CD14-positive monocyte (primary cell): Measurements from ENCODE around the gene MED13L. TPM values are rescaled to one million over a fixed set of nuclear protein-coding genes. Genes with fewer than 3 reads are reported as not detected.

Source experiments
- DNase-seq, 3 donors: peaks; one replicate each; pipeline ENCODE4 v3.0.0-alpha.2; 2011 to 2022
- H2AFZ ChIP-seq: 2 replicates; pipeline ENCODE4 v1.6.0; 2012; ENCODE audit warnings: mild to moderate bottlenecking, low read depth, low read length, inconsistent platforms; ENCODE audit not compliant: insufficient read depth, poor library complexity, severe bottlenecking
- H3K27ac ChIP-seq, 2 donors: 1 replicate in 1 of 2; 2 replicates in 1 of 2; pipeline ENCODE4 v1.5.1; 2012 to 2013; ENCODE audit warnings: low read length in 2 of 2, control low read depth in 1 of 2, inconsistent platforms in 1 of 2, low read depth in 1 of 2, mild to moderate bottlenecking in 1 of 2
- H3K27me3 ChIP-seq, 2 donors: one replicate each; pipeline versions ENCODE4 v1.6.0 to v1.6.1; 2011 to 2013; ENCODE audit warnings: low read length in 2 of 2; ENCODE audit not compliant: control insufficient read depth in 2 of 2, insufficient read depth in 2 of 2
- H3K36me3 ChIP-seq, 2 donors: replicated peaks in 1 of 2; 1 replicate in 1 of 2; 2 replicates in 1 of 2; pipeline versions ENCODE4 v1.5.1 to v1.6.1; 2012 to 2013; ENCODE audit warnings: low read length in 2 of 2, control low read depth in 1 of 2, inconsistent platforms in 1 of 2, mild to moderate bottlenecking in 1 of 2; ENCODE audit not compliant: insufficient read depth in 2 of 2, control insufficient read depth in 1 of 2
- H3K4me1 ChIP-seq, 2 donors: 1 replicate in 1 of 2; 2 replicates in 1 of 2; pipeline versions ENCODE4 v1.5.1 to v1.6.1; 2012 to 2013; ENCODE audit warnings: low read length in 2 of 2, control low read depth in 1 of 2, inconsistent platforms in 1 of 2, mild to moderate bottlenecking in 1 of 2, moderate library complexity in 1 of 2; ENCODE audit not compliant: insufficient read depth in 2 of 2, control insufficient read depth in 1 of 2
- H3K4me2 ChIP-seq: replicated peaks from 2 replicates; pipeline ENCODE3; 2012; ENCODE audit warnings: low read length, moderate library complexity, mild to moderate bottlenecking; ENCODE audit not compliant: poor library complexity, severe bottlenecking; ENCODE audit errors: extremely low read depth
- H3K4me3 ChIP-seq, 3 experiments: fragments of 200-600 bp in 1 of 3; sonication (generic) in 1 of 3; replicated peaks in 1 of 3; 1 replicate in 2 of 3; 2 replicates in 1 of 3; pipeline ENCODE4 v1.5.1; 2011 to 2013; ENCODE audit warnings: low read length in 3 of 3, mild to moderate bottlenecking in 3 of 3, control low read depth in 2 of 3, low read depth in 2 of 3, inconsistent platforms in 1 of 3, moderate library complexity in 1 of 3
- H3K79me2 ChIP-seq: 2 replicates; pipeline ENCODE4 v1.6.0; 2012; ENCODE audit warnings: mild to moderate bottlenecking, control low read depth, inconsistent platforms, low read length, moderate library complexity; ENCODE audit not compliant: insufficient read depth
- H3K9ac ChIP-seq: 2 replicates; pipeline ENCODE4 v1.6.0; 2017; ENCODE audit warnings: low read length, mild to moderate bottlenecking; ENCODE audit not compliant: insufficient read depth, poor library complexity, severe bottlenecking
- H3K9me3 ChIP-seq, 2 donors: replicated peaks in 1 of 2; 1 replicate in 1 of 2; 2 replicates in 1 of 2; pipeline versions ENCODE4 v1.5.1 to v1.6.1; 2012 to 2013; ENCODE audit warnings: low read length in 2 of 2, control low read depth in 1 of 2; ENCODE audit not compliant: control insufficient read depth in 1 of 2, insufficient read depth in 1 of 2
- H4K20me1 ChIP-seq: 2 replicates; pipeline ENCODE4 v1.6.0; 2012; ENCODE audit warnings: mild to moderate bottlenecking, low read length, control low read depth, moderate library complexity; ENCODE audit not compliant: insufficient read depth
- H3K27ac Mint-ChIP-seq, 7 donors: one replicate each; pipeline ENCODE4 v1.8.0; 2020; ENCODE audit warnings: mild to moderate bottlenecking in 7 of 7, mixed read lengths in 7 of 7, moderate library complexity in 6 of 7, inconsistent platforms in 2 of 7
- H3K27me3 Mint-ChIP-seq, 3 donors: one replicate each; pipeline ENCODE4 v1.8.0; 2021 to 2022; ENCODE audit warnings: low read depth in 3 of 3, mild to moderate bottlenecking in 3 of 3, mixed read lengths in 3 of 3, moderate library complexity in 3 of 3, inconsistent platforms in 1 of 3
- H3K36me3 Mint-ChIP-seq, 2 donors: one replicate each; pipeline ENCODE4 v1.8.0; 2020; ENCODE audit warnings: mixed read lengths in 2 of 2, inconsistent platforms in 1 of 2, mild to moderate bottlenecking in 1 of 2
- H3K4me1 Mint-ChIP-seq: one replicate; pipeline ENCODE4 v1.8.0; 2020; ENCODE audit warnings: mild to moderate bottlenecking, mixed read lengths
- H3K4me3 Mint-ChIP-seq, 2 donors: one replicate each; pipeline ENCODE4 v1.8.0; 2020; ENCODE audit warnings: mild to moderate bottlenecking in 2 of 2, mixed read lengths in 2 of 2, moderate library complexity in 1 of 2
- H3K9me3 Mint-ChIP-seq, 7 donors: one replicate each; pipeline ENCODE4 v1.8.0; 2020 to 2022; ENCODE audit warnings: mixed read lengths in 7 of 7, mild to moderate bottlenecking in 6 of 7, moderate library complexity in 6 of 7, inconsistent platforms in 2 of 7
- WGBS: methylation state at CpG from one replicate; pipeline ENCODE4 v1.1.5; 2013; ENCODE audit warnings: missing lambda C conversion rate; ENCODE audit not compliant: insufficient coverage; 5-methylcytosine and 5-hydroxymethylcytosine counted together
- intact Hi-C, 2 donors: fragments of 100-400 bp; cut with micrococcal nuclease; formaldehyde crosslinking; loops; one replicate each; pipeline versions ENCODE4 v1.15.0 to v1.15.1; 2023
- polyA plus RNA-seq, 3 donors: library from polyadenylated mRNA; depleted of rRNA in 1 of 3; unstranded in 2 of 3; stranded (reverse) in 1 of 3; fragments of 300-500 nt in 2 of 3; fragments of >200 nt in 1 of 3; fragmentation: Illumina TruSeq in 2 of 3; gene quantifications; 1 replicate in 2 of 3; 2 replicates in 1 of 3; pipeline ENCODE4 v1.2.3, GENCODE V29; 2012 to 2021
- TF ChIP-seq, protein P1 (sequence below): fragments of 200-600 bp; IDR thresholded peaks from one replicate; pipeline ENCODE4 v1.8.0; 2022; ENCODE audit warnings: antibody characterized with exemption, mild to moderate bottlenecking

MED13L gene
- polyA plus RNA-seq, 3 donors = 4.4 to 42.0 (median 7.5) TPM

DNA sequence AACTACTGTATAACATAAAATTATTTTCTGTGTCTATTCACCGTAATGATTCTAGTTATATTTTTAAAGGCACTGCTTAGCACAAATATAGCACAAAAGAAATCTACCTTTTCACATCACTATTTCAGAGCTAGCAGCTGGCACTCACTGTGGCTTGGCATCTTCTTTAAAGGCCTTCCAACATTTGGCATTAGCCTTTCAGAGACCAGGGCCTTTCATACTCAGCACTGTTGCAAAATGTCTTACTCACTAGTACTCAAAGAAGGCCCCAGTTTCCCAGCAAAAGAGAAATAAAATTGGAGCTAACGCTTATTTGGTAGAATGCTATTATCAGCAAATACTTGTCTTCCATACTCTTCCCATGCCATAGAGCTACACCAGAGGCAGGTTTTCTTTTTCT, 238.4 kb downstream of the MED13L start:
- Histone ChIP-seq H3K27me3 (no peaks in the 10 kb centered on the region), H4K20me1 (peaks cover 100% of the 10 kb centered on the region), H3K4me1 (no peaks in the 10 kb centered on the region), H3K4me2 (no peak overlapping the region), H3K27ac (no peak overlapping the region), H3K79me2 (peaks cover 100% of the 10 kb centered on the region), H3K9me3 (no peaks in the 10 kb centered on the region), H3K9ac (no peak overlapping the region), H3K36me3 (peaks cover 0 to 13% of the 10 kb centered on the region in 2 donors), H3K4me3 (no peak overlapping the region), H2AFZ (no peak overlapping the region)
- Mint-ChIP-seq H3K27me3 (no peaks in the 10 kb centered on the region), H3K4me3 (no peak overlapping the region), H3K36me3 (peaks cover 2 to 17% of the 10 kb centered on the region in 2 donors), H3K27ac (peak overlapping the region in 1 of 7 donors; percentile 10), H3K9me3 (no peaks in the 10 kb centered on the region), H3K4me1 (no peaks in the 10 kb centered on the region)
- TF ChIP-seq, protein P1, sequence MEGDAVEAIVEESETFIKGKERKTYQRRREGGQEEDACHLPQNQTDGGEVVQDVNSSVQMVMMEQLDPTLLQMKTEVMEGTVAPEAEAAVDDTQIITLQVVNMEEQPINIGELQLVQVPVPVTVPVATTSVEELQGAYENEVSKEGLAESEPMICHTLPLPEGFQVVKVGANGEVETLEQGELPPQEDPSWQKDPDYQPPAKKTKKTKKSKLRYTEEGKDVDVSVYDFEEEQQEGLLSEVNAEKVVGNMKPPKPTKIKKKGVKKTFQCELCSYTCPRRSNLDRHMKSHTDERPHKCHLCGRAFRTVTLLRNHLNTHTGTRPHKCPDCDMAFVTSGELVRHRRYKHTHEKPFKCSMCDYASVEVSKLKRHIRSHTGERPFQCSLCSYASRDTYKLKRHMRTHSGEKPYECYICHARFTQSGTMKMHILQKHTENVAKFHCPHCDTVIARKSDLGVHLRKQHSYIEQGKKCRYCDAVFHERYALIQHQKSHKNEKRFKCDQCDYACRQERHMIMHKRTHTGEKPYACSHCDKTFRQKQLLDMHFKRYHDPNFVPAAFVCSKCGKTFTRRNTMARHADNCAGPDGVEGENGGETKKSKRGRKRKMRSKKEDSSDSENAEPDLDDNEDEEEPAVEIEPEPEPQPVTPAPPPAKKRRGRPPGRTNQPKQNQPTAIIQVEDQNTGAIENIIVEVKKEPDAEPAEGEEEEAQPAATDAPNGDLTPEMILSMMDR = no peak
- WGBS = no CpG with 5 or more reads among the region's 2 CpGs
- DNase-seq = no peak
- intact Hi-C loops = no loop called here

DNA sequence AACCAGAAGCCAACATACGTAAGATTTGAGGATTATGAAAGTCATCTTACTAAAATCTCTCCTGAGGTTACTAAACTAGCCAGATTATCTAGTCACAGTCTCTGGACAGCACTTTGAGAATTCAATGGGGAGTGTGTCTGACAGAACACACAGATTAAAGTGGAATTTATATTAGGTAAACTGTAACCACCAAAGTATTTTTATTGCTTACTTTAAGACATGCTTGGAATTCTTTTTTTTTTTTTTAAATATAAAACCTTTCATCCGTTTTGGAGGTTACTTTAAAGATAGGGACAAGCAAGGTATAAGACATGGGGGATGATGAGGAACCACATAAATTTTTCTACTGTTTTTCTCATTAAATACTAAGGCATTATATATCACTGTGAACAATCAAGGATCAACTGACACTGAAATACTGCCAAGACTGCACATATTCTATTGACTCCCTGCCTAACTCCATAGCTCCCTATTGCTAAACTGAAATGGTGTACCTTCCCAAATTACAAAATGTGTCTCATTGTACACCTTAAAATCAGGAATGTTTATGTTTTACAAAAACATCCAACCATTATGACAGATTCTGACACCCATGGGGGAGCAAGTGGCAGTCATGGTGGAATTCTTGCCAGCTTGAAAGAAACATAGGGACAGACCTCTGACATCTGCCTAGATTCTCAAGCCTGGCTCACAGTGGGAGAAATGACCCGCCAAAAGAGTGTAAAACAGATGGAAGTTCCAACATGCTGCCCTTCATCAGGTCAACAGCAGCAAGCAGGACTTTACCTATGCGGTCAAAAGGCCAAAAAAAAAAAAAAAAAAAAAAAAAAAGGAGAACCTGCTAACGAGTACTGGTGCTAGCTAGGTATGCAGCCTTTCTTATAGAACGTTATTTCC, 239.3 kb downstream of the MED13L start:
- Histone ChIP-seq H3K9me3 (no peaks in the 10 kb centered on the region), H3K9ac (no peak overlapping the region), H3K4me1 (no peaks in the 10 kb centered on the region), H2AFZ (no peak overlapping the region), H3K27me3 (no peaks in the 10 kb centered on the region), H3K4me2 (no peak overlapping the region), H3K79me2 (peaks cover 100% of the 10 kb centered on the region), H4K20me1 (peaks cover 100% of the 10 kb centered on the region), H3K4me3 (no peak overlapping the region), H3K36me3 (peaks cover 0 to 4% of the 10 kb centered on the region in 2 donors), H3K27ac (peak overlapping the region in 1 of 2 donors; percentile 10)
- WGBS = no CpG with 5 or more reads among the region's 6 CpGs
- TF ChIP-seq, protein P1 = no peak
- no peak for DNase-seq
- Mint-ChIP-seq H3K4me1 (peaks cover 3% of the 10 kb centered on the region), H3K27ac (peak overlapping the region in 1 of 7 donors; percentile 43), H3K36me3 (peaks cover 2 to 17% of the 10 kb centered on the region in 2 donors), H3K4me3 (no peak overlapping the region), H3K9me3 (no peaks in the 10 kb centered on the region), H3K27me3 (no peaks in the 10 kb centered on the region)
- intact Hi-C loops = no loop called here
